T-cell (primary cell): ENCODE results near the gene FBN3. TPM values are rescaled to one million over a fixed set of nuclear protein-coding genes. Genes with fewer than 3 reads are reported as not detected.

Experiments
- ATAC-seq, 4 experiments: fragments of 200-7000 bp in 3 of 4; fragments of 150-1000 bp in 1 of 4; cut with Tn5 transposase; replicated peaks in 1 of 4; 1 replicate in 3 of 4; 2 replicates in 1 of 4; pipeline ENCODE4 v1.10.0; 2021; ENCODE audit warnings: moderate library complexity in 3 of 4, mild to moderate bottlenecking in 2 of 4, moderate number of reproducible peaks in 1 of 4
- CTCF ChIA-PET, 2 donors: fragments of 300-600 bp; sonication (Branson Sonifier 250); formaldehyde crosslinking; loops; one replicate each; lab custom pipeline; 2022; ENCODE audit warnings: antibody characterized with exemption in 2 of 2; lab: Charles Lee
- POLR2A ChIA-PET, 2 donors: fragments of 300-600 bp; sonication (Branson Sonifier 250); formaldehyde crosslinking; loops; one replicate each; lab custom pipeline; 2022; ENCODE audit warnings: antibody characterized with exemption in 2 of 2; lab: Charles Lee
- DNase-seq, 35 experiments: peaks; one replicate each; pipeline versions ENCODE4 v3.0.0 to v3.0.0-alpha.2; 2013 to 2023
- H3K27ac ChIP-seq: one replicate; pipeline ENCODE4 v1.5.1; 2013; ENCODE audit warnings: low read length
- H3K27me3 ChIP-seq, 2 experiments: replicated peaks in 1 of 2; 1 replicate in 1 of 2; 2 replicates in 1 of 2; pipeline versions ENCODE4 v1.6.1 to v1.7.0; 2013; ENCODE audit warnings: low read length in 1 of 2, mixed read lengths in 1 of 2; ENCODE audit not compliant: control insufficient read depth in 2 of 2, insufficient read depth in 2 of 2; ENCODE audit errors: extremely low read depth in 1 of 2
- H3K36me3 ChIP-seq, 2 donors: 1 replicate in 1 of 2; 2 replicates in 1 of 2; pipeline versions ENCODE4 v1.6.1 to v1.7.0; 2013; ENCODE audit warnings: low read length in 1 of 2; ENCODE audit not compliant: control insufficient read depth in 2 of 2, insufficient read depth in 1 of 2; ENCODE audit errors: extremely low read depth in 1 of 2
- H3K4me1 ChIP-seq, 2 experiments: 1 replicate in 1 of 2; 2 replicates in 1 of 2; pipeline versions ENCODE4 v1.6.1 to v1.7.0; 2013; ENCODE audit warnings: low read length in 2 of 2, mixed read lengths in 1 of 2; ENCODE audit not compliant: insufficient read depth in 2 of 2, control insufficient read depth in 1 of 2; ENCODE audit errors: extremely low read depth in 1 of 2
- H3K4me3 ChIP-seq, 2 donors: 1 replicate in 1 of 2; 2 replicates in 1 of 2; pipeline versions ENCODE4 v1.5.1 to v1.7.0; 2013; ENCODE audit warnings: mild to moderate bottlenecking in 2 of 2, low read length in 1 of 2, moderate library complexity in 1 of 2; ENCODE audit not compliant: control insufficient read depth in 1 of 2; ENCODE audit errors: extremely low read depth in 1 of 2
- H3K9me3 ChIP-seq: 2 replicates; pipeline ENCODE4 v1.7.0; 2013
- H3K27ac Mint-ChIP-seq, 2 donors: one replicate each; pipeline ENCODE4 v1.8.0; 2020 to 2021; ENCODE audit warnings: mild to moderate bottlenecking in 2 of 2, mixed read lengths in 2 of 2
- H3K27me3 Mint-ChIP-seq, 2 donors: one replicate each; pipeline ENCODE4 v1.8.0; 2021 to 2022; ENCODE audit warnings: mixed read lengths in 2 of 2
- H3K36me3 Mint-ChIP-seq: one replicate; pipeline ENCODE4 v1.8.0; 2021; ENCODE audit warnings: mixed read lengths
- H3K4me1 Mint-ChIP-seq, 3 donors: one replicate each; pipeline ENCODE4 v1.8.0; 2020 to 2022; ENCODE audit warnings: mixed read lengths in 3 of 3, mild to moderate bottlenecking in 1 of 3
- H3K4me3 Mint-ChIP-seq, 3 donors: one replicate each; pipeline ENCODE4 v1.8.0; 2020 to 2022; ENCODE audit warnings: mild to moderate bottlenecking in 3 of 3, mixed read lengths in 3 of 3, moderate library complexity in 3 of 3
- H3K9me3 Mint-ChIP-seq, 3 donors: one replicate each; pipeline ENCODE4 v1.8.0; 2020 to 2022; ENCODE audit warnings: mixed read lengths in 3 of 3
- WGBS: methylation state at CpG from one replicate; pipeline ENCODE4 v1.1.5; 2013; ENCODE audit warnings: missing lambda C conversion rate; ENCODE audit not compliant: insufficient coverage; 5-methylcytosine and 5-hydroxymethylcytosine counted together
- total RNA-seq, 35 experiments: library from RNA in 6 of 35; stranded (reverse) in 6 of 35; fragments of 120-200 nt in 1 of 35; gene quantifications; one replicate each; pipeline versions ENCODE4 v1.2.1 to v1.2.4 and lab custom pipeline; 2013 to 2026

FBN3 gene
- total RNA-seq, 5 donors from 2014 or later (not counting 1 experiment from before 2014, with no cell fraction given), result 0.03 TPM; not detected in 3

GRCh38 chr19:8127311-8127710 is 22.1 kb downstream of the FBN3 start:
- Mint-ChIP-seq H3K4me3 (no peak overlapping the region), H3K27me3 (peaks cover 7 to 9% of the 10 kb centered on the region in 2 donors), H3K4me1 (no peaks in the 10 kb centered on the region), H3K27ac (no peak overlapping the region), H3K9me3 (no peaks in the 10 kb centered on the region), H3K36me3 (no peaks in the 10 kb centered on the region)
- H3K4me3 ChIP-seq, result no peak overlapping the region
- no peaks in the 10 kb centered on the region for H3K4me1 ChIP-seq
- no peak for ATAC-seq
- 73% methylated on average over 2 of the region's 8 CpGs for WGBS
- ChIA-PET CTCF (no interaction called here), POLR2A (no interaction called here)
- peaks cover 0 to 41% of the 10 kb centered on the region in 2 experiments for H3K27me3 ChIP-seq
- DNase-seq, result no peak
- no peak overlapping the region for H3K27ac ChIP-seq
- no peaks in the 10 kb centered on the region for H3K9me3 ChIP-seq
- H3K36me3 ChIP-seq, result no peaks in the 10 kb centered on the region

GRCh38 chr19:8126511-8126910 is 22.9 kb downstream of the FBN3 start:
- Histone ChIP-seq H3K4me1 (no peaks in the 10 kb centered on the region), H3K9me3 (no peaks in the 10 kb centered on the region), H3K27me3 (peaks cover 0 to 39% of the 10 kb centered on the region in 2 experiments), H3K36me3 (no peaks in the 10 kb centered on the region), H3K4me3 (no peak overlapping the region), H3K27ac (no peak overlapping the region)
- POLR2A ChIA-PET, result no interaction called here
- Mint-ChIP-seq H3K4me1 (no peaks in the 10 kb centered on the region), H3K27me3 (peaks cover 7 to 8% of the 10 kb centered on the region in 2 donors), H3K4me3 (no peak overlapping the region), H3K36me3 (no peaks in the 10 kb centered on the region), H3K9me3 (no peaks in the 10 kb centered on the region), H3K27ac (no peak overlapping the region)
- no peak for DNase-seq
- CTCF ChIA-PET, result no interaction called here
- ATAC-seq, result no peak
- 91% methylated on average over 14 of the region's 18 CpGs for WGBS

GRCh38 chr19:8126008-8126407 is 23.4 kb downstream of the FBN3 start:
- Mint-ChIP-seq H3K4me1 (no peaks in the 10 kb centered on the region), H3K4me3 (no peak overlapping the region), H3K27me3 (peaks cover 7 to 8% of the 10 kb centered on the region in 2 donors), H3K9me3 (no peaks in the 10 kb centered on the region), H3K27ac (no peak overlapping the region), H3K36me3 (no peaks in the 10 kb centered on the region)
- ChIA-PET POLR2A (no interaction called here), CTCF (no interaction called here)
- 93% methylated on average over 15 of the region's 15 CpGs for WGBS
- DNase-seq (no peak), ATAC-seq (no peak)
- H3K27ac ChIP-seq, result no peak overlapping the region
- H3K27me3 ChIP-seq, result peaks cover 0 to 38% of the 10 kb centered on the region in 2 experiments
- H3K9me3 ChIP-seq, result no peaks in the 10 kb centered on the region
- no peaks in the 10 kb centered on the region for H3K4me1 ChIP-seq
- H3K4me3 ChIP-seq, result no peak overlapping the region
- no peaks in the 10 kb centered on the region for H3K36me3 ChIP-seq

- no peak overlapping the region for H3K27ac ChIP-seq
- CTCF ChIA-PET, result no interaction called here
Observed at GRCh38 chr19:8123683-8124082, 25.7 kb downstream of the FBN3 start.

GRCh38 chr19:8120636-8121480 is 28.5 kb downstream of the FBN3 start:
- Mint-ChIP-seq H3K9me3 (no peaks in the 10 kb centered on the region), H3K4me1 (no peaks in the 10 kb centered on the region), H3K27ac (no peak overlapping the region), H3K4me3 (no peak overlapping the region), H3K36me3 (no peaks in the 10 kb centered on the region), H3K27me3 (peaks cover 4 to 8% of the 10 kb centered on the region in 2 donors)
- 83% methylated on average over 16 of the region's 26 CpGs for WGBS
- DNase-seq (no peak), ATAC-seq (no peak)
- H3K9me3 ChIP-seq, result no peaks in the 10 kb centered on the region
- H3K36me3 ChIP-seq, result no peaks in the 10 kb centered on the region
- POLR2A ChIA-PET, result no interaction called here
- peaks cover 0 to 30% of the 10 kb centered on the region in 2 experiments for H3K27me3 ChIP-seq
- no peaks in the 10 kb centered on the region for H3K4me1 ChIP-seq
- H3K4me3 ChIP-seq, result no peak overlapping the region
- H3K27ac ChIP-seq, result no peak overlapping the region
- CTCF ChIA-PET, result no interaction called here

More at GRCh38 chr19:8123683-8124082, 25.7 kb downstream of the FBN3 start:
- H3K27ac Mint-ChIP-seq, result no peak overlapping the region
- Histone ChIP-seq H3K4me1 (no peaks in the 10 kb centered on the region), H3K9me3 (no peaks in the 10 kb centered on the region), H3K4me3 (no peak overlapping the region), H3K36me3 (no peaks in the 10 kb centered on the region), H3K27me3 (peaks cover 0 to 35% of the 10 kb centered on the region in 2 experiments)
- DNase-seq, result no peak
- H3K27me3 Mint-ChIP-seq, result peaks cover 6 to 8% of the 10 kb centered on the region in 2 donors
- no peaks in the 10 kb centered on the region for H3K4me1 Mint-ChIP-seq
- POLR2A ChIA-PET, result no interaction called here
- WGBS, result 81% methylated on average over 19 of the region's 22 CpGs
- no peaks in the 10 kb centered on the region for H3K9me3 Mint-ChIP-seq
- no peak for ATAC-seq
- no peaks in the 10 kb centered on the region for H3K36me3 Mint-ChIP-seq
- no peak overlapping the region for H3K4me3 Mint-ChIP-seq

GRCh38 chr19:8117991-8118390 is 31.4 kb downstream of the FBN3 start:
- peaks cover 0 to 30% of the 10 kb centered on the region in 2 experiments for H3K27me3 ChIP-seq
- ChIA-PET CTCF (no interaction called here), POLR2A (no interaction called here)
- no peak for ATAC-seq
- H3K27ac ChIP-seq, result no peak overlapping the region
- Mint-ChIP-seq H3K27ac (no peak overlapping the region), H3K27me3 (no peaks in the 10 kb centered on the region), H3K4me3 (no peak overlapping the region), H3K4me1 (no peaks in the 10 kb centered on the region), H3K36me3 (no peaks in the 10 kb centered on the region), H3K9me3 (no peaks in the 10 kb centered on the region)
- no peak for DNase-seq
- no peaks in the 10 kb centered on the region for H3K36me3 ChIP-seq
- WGBS, result no CpG with 5 or more reads among the region's 2 CpGs
- no peaks in the 10 kb centered on the region for H3K9me3 ChIP-seq
- H3K4me1 ChIP-seq, result no peaks in the 10 kb centered on the region
- H3K4me3 ChIP-seq, result no peak overlapping the region
